Stimulated activated CD8-positive, alpha-beta memory T cell treated with anti-CD3 and anti-CD28 coated beads, Interleukin-12 subunit alpha, Interleukin-12 subunit beta, amount 100 ng/mL, for 1 hour (primary cell): ENCODE data around the gene MRPL10.

Experiments used
- DNase-seq: peaks from one replicate; pipeline ENCODE4 v3.0.0-alpha.2; 2020; ENCODE audit warnings: low read depth

The MRPL10 gene

DNA sequence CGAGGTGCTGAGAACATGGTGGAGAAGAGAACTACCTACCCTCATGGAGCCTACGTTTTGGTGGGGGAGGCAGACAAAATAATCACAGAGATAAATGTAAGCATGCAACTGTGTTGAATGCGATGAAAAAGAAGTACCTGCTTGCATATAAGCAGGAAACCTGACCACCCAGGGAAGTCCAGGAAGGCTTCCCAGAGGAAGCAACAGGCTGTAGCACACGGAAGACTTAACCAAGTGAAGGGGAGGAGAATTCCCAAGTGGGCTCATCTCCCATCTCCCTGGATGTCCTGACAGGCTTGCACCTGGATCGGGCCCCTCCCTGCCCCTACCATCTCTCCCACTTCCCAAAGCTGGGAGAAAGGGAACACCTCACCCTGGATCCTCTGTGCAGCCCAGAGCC is 7.7 kb upstream of the MRPL10 start:
- no peak for DNase-seq

DNA sequence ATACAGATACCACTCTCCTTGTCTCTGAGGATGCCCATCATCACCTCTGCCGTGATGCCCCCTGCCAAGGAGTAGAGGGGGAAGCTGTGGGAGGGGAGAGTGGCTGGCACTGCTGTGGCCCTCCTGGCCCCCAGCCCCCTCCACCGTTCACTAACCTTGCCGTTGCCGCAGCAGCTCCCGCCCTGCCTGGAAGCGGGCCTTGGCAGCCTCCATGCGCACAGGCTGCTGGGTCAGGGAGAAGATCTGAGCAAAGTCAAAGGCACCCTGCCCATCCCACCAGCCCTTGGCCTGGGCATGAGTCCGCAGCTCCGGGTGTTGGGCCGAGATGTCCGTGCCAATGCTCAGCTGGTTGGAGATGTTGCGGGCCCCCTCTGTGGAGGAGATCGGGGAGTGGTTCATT is 7.3 kb upstream of the MRPL10 start:
- DNase-seq, result no peak

DNA sequence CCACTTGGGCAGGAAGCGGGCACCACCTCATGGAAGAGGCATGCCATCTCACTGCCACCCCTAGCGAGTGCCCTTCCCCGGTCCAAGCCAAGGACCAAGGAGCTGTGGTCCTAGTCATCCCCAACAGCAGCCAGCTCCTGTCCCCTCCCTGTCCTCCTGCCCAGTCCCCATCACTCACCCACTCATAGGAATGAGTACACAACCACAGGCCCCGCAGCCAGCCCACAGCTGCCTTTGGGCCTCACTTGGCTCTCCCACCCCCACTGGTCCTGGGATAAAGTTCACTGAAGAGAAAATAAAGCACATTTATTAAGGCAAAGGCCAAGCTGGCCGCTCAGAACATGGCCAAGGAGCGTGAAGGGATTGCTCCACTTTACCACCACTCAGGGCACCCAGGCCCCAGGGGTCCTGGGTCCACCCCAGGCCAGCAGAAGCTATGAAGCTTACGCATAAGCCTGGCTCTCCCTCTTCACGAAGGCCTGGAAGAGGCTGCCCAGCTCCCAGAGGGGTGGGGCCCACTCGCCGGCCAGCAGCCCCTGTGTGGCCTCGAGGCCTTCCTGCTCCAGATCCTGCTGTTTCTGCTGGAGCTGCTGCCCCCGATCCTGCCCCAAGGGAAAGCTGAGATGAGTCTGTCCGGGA is 6.2 kb upstream of the MRPL10 start:
- DNase-seq, result no peak

DNA sequence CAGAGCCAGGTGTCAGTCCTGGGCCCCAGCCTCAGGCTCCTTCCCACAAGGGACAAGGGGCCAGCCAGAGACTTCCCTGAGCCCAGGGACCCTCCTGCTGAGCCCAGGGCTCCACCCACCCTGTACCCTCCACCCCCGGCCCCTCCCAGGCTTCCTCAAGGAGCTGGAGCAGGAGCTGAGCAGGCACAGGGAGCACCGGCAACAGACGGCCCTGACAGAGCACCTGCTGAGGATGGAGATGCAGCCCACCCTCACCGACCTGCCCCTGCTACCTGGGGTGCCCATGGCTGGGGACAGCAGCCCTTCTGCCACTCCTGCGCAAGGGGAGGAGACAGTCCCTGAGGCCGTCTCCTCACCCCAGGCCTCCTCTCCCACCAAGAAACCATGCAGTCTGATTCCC is 5.3 kb upstream of the MRPL10 start:
- no peak for DNase-seq

DNA sequence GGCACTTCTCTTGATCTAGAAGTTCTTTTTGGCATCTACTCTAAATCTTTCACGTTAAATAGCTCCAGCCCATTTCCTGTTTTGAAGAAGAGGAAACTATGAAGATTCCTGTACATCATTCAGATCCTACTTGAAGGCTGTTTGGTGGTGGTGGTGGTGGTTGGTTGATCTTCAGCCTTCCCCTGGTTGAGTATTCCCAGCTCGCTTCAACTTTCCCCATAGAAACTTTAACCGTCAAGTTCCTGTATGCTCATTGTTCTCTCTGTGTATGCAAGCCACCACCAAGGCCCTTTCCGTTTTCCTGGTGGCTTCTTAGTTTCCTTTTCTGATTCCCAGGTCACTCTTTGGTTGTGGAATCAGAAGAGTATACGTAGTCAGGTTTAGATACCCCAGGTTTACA is 3.4 kb upstream of the MRPL10 start:
- DNase-seq, result no peak

DNA sequence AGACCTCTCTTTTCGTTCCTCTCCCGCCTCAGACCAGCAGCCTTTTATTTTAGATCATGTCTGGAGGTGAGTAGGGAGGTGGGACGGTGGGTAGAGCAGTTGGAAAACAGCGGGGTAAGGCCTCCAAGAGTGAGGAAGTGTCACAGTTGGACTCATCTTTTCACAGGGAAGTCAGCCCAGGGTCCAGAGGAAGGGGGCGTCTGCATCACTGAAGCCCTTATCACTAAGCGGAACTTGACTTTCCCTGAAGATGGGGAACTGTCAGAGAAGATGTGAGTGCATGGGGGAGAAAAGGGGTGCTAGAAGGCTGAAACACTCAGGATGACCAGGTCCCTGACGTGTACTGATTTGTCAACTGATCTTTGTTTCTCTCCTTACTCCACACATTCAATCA is 590 bp upstream of the MRPL10 start:
- no peak for DNase-seq

DNA sequence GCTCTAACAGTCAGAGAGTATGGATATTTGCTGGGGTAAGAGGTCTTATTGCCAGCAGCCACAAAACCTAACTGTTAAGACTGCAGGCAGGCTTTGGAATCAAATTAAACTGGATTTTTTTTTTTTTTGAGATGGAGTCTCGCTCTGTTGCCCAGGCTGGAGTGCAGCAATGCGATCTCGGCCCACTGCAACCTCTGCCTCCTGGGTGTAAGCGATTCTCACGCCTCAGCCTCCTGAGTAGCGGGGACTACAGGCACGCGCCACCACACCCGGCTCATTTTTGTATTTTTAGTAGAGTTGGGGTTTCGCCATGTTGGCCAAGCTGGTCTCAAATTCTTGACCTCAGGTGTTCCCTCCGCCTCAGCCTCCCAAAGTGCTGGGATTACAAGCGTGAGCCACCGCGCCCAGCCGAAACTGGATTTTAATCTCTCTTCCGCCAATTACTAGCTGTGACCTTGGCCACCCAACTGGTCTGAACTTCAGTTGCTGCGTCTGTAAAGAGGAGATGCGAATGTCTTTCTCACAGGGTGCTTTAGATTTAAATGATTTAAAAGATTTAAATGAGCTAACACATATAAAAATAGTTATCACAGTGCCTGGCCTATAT is 842 bp downstream of the MRPL10 start:
- DNase-seq, result no peak

DNA sequence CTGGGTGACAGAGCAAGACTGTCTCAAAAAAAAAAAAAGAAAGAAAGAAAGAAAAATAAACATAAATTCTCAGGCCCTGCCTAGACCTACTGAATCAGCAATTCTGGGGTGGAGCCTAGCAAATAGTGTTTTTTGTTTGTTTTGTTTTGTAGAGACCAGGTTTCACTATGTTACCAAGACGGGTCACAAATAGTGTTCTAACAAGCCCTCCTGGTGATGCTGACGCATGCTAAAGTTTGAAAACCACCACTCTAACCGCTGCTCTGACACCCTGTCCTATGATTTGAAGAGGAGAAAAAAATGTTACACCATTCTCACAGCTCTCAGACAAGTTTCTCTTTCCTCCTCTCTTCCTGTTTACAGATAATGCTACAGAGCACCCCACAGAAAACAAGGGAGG is 1.5 kb downstream of the MRPL10 start:
- peak; percentile 27 for DNase-seq

DNA sequence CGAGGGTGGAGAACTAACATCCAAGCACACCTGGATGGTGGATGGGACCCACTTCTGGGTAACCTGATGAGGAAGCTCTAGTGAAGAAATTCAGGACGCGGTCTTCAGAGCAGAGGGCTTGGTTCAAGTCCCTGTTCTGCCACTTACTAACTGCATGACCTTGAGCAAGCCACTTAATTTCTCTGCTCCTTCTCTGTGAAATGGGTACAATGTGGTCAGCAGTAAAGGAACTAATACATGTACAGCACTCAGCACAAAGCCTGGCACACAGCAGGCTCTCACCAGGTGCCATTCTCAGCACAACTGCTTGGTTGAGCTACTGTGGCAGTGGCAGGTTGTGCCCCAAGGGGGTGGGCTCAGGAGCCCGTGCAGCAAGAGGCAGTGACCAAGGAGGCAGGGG is 7.8 kb downstream of the MRPL10 start:
- DNase-seq, result no peak

DNA sequence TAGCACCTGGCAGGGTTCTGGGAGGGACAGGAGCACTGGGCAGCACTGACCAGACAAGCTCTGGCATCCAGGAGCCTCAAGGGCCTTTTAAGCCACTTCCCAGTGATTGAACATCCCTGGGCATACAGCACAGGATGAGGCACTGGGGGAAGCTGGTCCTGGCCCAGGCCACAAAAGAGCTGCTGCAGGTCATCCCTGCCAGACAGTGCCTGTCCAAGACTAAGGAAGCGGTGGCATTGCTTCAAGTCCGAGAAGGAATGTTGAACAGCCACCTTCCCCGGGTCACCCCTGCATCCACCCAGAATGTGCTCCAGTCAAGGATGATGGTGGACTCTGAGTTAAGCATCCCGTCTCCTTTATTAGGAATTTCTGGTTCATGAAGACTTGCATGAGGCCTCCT is 8.6 kb downstream of the MRPL10 start:
- DNase-seq, result no peak

DNA sequence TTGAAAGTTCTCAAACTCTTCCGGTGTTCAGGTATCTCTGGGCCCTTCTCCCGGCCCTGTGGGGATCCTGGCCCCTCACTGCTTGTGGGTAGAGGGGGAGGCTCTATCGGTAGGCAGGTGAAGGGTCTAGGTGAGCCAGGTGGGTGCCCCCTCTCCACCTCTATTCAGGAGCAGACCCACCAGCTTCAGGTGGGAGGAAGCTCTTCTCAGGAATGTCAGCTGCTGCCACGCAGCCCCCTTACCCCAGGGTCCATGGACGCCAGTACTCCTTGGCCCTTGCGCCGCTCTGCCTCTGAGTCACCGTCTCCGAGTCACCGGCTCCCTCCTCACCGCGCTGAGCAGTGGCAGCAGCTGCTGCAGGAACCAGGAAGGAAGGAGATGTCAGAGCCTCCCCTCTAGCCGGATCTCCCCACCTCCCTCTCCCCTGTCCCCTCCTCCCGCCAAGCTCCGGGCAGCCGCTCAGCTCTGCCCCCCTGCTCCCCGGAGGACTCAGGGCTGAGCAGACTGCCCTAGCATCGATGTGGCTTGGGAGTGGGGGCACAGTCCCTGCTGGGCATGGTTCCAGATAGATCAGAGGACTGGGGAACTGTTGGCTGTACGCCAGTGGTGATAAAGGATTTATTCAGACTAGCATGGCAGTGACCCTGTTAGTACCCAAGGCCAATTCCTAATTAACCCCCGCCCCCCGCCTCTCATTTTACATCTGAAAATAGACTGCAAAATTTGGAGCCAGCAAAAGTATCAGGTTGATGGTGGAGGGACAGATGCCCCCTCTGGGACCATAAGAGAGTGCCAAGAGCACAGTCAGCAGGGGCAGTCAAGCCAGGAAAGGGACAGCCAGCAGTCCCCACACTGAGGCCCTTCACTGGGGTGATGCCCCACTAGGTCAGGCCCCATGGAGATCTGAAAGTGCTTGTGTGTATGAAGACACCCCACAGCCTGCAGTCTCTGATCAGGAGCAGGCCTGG is 9.6 kb downstream of the MRPL10 start, which contains the start of gene OSBPL7:
Gene OSBPL7 (minus strand): TSS at position 371 of the 968 bp plus-strand sequence. CDS start 1,516 bp downstream, outside the sequence.
- peak; percentile 67 for DNase-seq

DNA sequence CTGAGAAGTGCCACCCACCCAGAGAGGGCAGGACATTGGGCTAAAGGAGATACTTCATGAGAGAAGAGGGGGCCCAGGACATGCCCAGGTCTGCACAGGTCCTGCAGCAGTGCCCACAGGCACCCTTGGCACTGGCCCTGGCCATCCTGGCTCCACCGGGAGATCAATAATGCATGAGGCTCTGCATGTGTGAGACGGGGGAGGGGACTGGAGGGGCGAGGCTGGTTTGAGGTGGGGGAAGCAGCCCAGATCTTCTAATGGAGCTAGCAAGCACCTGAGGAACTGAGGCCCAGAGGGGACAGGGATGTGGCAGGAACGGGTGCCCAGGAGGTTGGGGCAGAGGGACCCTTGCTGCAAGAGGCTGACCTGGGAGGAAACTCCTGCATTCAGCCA is 10.3 kb downstream of the MRPL10 start:
- DNase-seq, result no peak

DNA sequence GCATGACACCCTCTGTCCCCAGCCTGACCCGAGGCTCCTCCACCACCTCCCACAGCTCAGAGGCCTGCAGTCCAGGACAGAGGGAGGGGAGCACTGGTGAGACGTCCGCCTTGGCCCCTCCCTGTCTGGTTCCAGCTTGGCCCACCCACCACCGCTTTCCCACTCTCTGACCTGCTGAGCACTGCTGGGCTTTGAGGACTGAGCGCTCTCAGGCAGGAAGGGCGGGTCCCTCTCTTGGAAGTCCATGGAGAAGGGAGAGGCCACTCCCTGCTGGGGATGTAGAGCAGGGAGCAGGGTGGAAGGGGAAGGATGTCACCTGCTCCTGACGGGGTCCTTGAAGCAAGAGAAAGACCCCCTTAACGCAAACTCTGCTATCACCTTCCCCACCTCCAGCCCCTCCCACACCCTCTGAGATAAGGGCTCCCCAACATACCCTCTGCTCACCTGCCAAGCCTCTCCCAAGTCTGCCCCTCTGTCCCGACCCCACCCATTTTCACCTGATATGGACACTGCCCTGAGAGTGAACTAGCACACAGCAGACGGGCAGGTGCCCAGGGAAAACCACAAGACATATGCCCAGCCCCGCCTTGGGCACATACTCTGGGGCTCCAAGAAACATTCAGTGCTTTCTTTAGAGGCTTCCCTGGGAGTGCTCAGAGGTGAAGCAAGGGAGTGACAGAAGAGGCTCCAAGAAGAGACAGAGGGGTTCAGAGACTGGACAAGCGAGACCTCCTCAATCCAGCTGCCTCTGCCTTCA is 11.1 kb downstream of the MRPL10 start:
- no peak for DNase-seq

DNA sequence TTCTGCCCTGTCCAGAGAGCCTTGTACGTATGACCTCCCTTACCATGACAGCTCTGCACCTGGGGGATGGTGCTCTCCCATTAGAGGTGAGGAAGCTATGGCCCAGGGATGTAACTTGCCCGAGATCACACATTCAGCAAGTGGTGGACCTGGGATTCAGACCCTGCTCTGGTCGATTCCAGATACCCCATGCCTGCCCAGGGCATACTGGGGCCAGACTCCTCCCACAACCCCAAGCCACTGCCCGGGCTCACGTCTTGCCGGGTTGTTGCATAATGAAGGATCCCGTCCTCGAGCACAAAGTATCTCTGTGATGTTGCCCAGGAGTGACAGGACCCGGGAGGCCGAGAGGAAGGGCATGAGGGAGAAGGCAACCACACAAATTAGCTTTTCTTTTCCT is 11.9 kb downstream of the MRPL10 start:
- no peak for DNase-seq

DNA sequence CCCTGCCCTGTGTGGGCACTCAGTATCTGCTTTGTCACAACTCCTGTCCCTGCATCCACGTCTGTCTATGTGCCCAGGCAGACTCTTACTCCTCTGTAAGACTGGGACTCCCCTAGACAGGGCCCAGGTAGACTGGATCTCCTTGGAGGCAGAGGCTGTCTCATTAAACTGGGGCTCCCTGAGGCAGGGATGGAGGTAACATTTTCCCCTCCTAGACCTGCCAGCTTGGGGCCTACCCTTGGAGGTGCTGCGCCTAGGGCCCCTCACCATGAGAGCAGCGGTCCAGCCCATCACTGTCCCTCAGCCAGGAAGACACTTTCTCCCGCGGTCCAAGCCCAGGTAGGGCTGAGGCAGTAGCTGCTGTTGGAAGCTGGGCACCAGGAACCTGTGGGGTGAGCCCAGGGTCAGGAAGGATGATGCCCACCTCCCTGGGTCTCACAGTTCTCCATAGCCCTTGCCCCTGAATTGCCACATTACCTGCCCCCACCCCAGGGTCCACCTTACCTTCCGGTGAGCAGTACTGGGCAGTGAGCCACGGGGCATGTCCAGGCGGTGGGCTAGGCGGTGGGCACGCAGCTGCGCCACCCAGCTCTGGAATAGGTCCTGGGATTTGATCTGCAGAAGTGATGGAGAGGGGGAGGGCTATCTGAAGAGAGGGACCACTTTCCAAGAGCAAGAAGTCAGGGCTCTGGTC is 13.2 kb downstream of the MRPL10 start:
- no peak for DNase-seq

DNA sequence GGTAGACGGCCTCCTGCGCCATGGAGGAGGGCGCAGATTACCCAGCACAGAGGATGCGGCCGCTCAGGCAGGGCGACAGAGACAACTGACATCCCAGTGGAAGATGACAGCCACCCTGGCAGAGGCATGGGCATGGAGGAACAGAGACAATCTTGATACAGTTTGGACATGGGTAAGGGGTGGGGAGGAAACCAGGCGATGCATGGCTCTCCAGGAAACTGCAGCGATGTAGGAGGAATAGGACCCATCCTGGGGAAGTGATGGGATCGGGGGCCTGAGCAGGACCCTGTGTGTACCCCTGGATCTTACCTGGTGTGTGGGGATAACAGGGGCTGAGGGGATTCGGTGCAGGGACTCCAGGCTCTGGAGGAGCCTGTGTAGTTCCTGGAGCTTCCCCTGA is 14.4 kb downstream of the MRPL10 start:
- no peak for DNase-seq

DNA sequence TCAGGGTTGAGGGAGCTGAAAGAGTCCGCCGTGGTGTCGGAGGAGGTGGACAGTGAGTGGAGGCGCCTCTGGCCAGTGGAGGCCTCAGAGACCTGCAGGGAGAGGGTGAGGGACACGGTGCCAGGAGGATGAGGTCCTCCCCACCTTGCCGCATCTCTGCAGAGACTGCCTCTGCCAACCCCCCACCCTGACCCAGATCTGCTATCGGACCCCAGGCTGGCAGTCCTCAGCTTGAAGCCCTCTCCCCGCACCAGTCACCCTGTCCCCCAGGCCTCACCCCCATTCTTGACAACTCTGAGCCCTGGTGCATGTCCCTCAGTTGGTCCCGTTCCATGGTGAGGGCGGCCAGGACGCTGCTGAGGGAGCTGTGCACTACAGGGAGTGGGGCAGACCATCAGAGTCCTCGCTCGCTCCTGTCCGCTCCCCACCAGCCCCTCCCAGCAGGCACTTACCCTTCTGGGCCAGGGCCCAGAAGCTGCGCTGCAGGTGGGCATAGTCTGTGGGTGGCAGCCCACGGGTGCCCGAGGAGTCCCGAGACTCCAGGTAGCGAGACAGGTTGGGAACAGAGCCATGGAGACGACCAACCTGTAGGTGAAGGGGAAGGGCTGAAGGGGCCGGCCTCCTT is 15.1 kb downstream of the MRPL10 start:
- no peak for DNase-seq

DNA sequence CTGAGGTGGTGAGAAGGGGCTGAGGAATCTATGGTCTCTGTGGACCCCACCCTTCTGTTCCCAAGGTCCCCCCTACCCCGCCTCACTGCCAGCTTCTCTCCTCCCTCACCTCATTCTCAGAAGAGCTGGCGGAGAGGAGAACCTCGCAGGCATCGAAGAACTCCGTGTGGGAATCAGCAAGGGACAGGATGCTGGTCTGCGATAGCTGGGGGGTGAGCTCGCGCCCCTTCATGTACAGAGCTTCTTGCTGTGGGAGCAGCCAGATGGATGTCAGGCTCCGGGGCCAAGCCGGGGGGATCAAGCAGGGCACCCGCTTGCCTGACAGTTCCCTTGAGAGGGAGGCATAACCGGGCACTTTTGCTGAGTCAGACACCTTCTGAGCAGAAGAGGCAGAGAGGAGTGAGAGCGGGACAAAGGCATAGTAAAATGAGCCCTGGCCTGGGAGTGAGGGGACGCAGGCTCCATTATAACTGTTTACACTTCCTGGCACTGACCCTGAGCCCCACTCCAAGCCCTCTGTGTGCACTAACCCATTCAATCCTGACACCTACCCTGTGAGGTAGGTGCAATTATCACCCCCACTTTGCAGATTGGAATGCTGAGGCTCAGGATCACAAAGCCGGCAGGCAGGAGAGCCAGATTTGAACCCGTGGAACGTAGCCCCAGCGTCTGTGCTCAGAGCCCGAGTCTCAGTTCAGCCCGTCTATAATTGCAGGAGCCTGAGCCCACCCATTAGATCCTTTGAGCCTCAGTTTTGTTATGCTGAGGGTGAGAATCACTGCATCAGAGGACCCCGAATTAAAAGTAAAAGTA is 16.0 kb downstream of the MRPL10 start:
- no peak for DNase-seq

DNA sequence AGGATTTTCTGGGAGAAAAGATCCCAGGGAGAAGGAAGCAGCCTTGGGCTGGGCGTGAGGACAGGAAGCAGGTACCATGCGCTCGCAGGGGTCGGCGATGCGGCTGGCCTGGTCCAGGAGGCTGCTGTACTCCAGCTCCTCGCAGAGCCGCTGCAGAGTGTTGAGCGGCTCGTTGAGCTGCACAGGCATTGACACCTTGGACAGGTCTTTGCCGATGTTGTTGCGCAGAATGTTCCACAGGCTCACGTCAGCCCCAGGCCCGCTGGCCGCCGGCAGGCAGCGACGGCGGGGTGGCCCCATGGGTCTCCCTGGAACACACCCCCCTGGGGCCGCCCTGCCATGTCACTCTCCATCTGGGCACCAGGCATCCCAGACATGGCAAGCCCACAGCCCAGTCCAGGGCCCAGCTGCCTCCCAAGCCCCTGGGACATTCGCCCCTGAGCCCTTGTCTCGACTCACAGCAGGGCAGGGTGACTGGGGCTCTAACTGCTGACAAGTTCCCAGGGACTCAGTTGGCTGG is 17.8 kb downstream of the MRPL10 start:
- DNase-seq, result no peak

DNA sequence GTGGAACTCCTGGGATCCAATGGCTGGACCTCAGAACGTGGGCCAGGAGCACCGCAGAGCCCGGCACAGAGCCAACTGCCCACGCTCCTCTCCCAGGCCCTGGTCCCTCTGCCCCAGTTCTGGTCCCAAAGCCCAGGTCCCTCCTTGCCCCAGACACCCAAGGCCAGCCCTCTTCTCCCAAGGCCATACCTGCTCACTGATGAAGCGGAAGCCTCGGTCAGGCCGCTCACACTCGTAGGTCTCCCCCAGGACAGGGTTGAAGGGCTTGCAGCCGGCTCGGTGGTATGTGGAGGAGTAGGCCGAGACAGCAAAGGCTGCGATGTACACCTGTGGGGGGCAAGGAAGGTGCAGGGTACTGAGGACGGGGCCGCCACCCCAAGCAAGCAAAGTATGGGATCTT is 18.3 kb downstream of the MRPL10 start:
- no peak for DNase-seq
